GM20431 (cell line): ENCODE measurements around the gene TTLL6.

Experiments
- in situ Hi-C: fragments of 300-500 bp; cut with MseI, MboI; formaldehyde crosslinking; loops from one replicate; pipeline ENCODE4 v1.15.0; 2020; ENCODE audit warnings: low sequenced_read_pairs; ENCODE audit not compliant: unreplicated experiment

Gene TTLL6

DNA sequence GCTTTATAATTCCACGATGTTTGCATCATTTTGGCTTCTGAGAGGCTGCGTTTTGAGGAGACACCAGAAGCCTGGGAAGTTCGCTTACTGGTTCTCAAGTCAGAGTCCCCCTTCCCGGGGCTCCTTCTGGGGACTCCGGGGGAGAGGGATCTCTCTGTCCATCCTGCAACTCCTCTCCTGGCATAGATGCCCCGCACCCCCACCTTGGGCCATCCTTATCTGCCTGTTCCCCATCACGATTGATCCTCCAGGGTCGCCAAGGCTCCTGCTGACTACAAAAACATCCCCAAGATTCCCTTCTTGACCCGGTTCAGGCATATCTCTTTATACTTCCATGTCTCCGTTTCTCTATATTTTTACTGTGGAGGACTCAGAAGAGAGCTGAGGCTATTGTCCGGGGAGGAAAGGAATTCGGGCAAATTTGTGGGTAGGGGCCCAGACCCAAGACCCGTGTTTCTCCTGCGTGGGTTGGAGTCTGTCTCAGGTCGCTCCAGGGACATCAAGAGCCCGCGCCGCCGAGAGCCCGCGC is 70.0 kb downstream of the TTLL6 start:
- in situ Hi-C loops, result no loop called here

DNA sequence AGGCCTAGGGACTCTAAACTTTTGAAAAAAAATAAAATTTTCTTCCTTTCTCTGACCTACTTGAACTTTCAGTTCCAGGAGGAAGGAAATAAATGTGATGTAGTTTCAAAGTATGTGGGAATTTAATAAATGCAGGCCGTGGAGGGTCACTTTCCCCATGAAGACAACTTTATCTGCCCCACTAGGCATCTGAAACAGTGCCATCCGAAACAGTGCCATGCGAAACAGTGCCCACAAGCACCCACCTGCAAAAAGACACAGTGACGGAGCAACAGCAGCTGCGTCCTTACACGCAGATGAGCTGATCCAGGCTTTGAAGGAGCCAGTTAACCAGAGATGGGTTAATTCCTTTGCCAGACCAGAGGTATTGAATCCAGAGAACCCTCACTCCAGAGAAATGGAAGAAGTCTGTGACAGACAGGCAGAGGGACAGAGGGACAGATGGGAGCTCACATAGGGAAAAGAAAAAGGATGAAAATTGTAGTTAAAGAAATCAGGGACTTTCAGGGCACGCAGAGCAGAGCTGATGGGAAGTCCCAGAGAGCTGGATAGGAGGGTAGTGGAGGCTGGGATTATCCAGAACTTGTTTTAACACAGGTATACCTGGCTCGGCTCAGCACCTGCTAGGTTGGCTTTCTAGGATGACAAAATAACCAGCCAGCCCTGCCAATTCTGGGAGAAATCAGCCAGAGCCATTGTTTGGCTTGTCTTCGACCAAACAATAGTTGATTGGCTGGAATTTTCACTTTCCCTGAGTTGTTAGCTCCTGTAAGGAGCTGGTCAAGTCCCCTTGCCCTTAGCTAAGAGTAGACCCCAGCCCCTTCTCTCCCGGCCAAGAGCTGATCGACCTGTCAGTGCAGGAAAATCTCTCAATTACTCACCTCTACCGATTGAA is 71.4 kb downstream of the TTLL6 start:
- in situ Hi-C loops, result no loop called here

GRCh38 chr17:48740537-48740936 is 76.5 kb downstream of the TTLL6 start:
- in situ Hi-C loops, result no loop called here

GRCh38 chr17:48738803-48739526 is 78.1 kb downstream of the TTLL6 start:
- in situ Hi-C loops, result no loop called here

DNA sequence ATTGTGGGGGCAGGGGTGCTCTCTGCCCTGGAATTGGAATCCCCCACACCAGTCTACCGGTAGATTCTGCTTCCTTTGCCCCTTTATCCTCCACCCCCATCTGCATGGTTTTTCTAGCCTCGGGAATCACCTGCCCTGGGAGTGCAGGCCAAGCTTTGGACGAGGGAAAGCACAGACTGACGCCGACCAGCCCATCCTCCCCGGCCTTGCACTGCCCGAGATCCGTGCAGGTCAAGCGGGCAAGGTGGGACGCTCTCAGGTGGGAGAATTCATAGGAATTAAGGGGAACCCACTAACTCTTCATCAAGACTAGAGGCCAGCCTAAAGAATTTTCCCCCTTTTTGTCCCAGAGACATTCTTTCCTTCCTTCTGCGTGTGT is 78.6 kb downstream of the TTLL6 start:
- in situ Hi-C loops, result no loop called here

GRCh38 chr17:48737330-48738043 is 79.5 kb downstream of the TTLL6 start:
- in situ Hi-C loops, result no loop called here

DNA sequence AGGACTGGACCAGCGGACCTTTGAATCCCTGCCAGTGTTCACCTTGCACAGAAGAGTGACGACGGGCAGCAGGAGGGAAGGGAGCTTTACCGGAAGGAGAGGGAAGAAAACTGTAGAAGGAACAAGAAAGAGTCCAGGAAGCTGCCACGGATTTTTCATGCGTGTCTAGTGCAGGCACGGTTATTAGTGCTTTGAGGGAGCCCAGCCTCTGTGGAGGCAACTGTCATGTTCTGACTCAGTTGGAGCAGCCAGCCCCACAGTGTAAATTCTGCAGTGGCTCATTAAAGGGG is 82.0 kb downstream of the TTLL6 start:
- in situ Hi-C loops, result no loop called here

- in situ Hi-C loops, result no loop called here
Observed at GRCh38 chr17:48734333-48735061, 82.5 kb downstream of the TTLL6 start.

- in situ Hi-C loops, result no loop called here
Observed at GRCh38 chr17:48733632-48734328, 83.2 kb downstream of the TTLL6 start.

GRCh38 chr17:48732688-48733629 is 84.1 kb downstream of the TTLL6 start:
- in situ Hi-C loops, result no loop called here

- in situ Hi-C loops, result no loop called here
Observed at GRCh38 chr17:48731355-48731754, 85.7 kb downstream of the TTLL6 start.

DNA sequence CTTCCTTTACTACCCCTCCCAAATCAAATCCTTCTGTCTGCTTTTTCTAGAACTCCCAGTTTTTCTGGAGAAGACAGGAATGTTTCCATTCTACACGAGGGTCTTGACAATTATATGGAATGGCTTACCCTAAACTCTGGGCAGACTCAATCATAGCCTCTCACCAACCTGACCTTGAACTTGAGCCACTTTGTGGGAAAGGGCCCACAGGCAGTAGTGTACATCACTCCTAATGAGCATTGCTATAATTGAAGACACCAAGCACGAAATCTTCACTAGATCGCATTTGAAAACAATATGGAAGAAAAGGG is 86.8 kb downstream of the TTLL6 start:
- in situ Hi-C loops, result no loop called here

DNA sequence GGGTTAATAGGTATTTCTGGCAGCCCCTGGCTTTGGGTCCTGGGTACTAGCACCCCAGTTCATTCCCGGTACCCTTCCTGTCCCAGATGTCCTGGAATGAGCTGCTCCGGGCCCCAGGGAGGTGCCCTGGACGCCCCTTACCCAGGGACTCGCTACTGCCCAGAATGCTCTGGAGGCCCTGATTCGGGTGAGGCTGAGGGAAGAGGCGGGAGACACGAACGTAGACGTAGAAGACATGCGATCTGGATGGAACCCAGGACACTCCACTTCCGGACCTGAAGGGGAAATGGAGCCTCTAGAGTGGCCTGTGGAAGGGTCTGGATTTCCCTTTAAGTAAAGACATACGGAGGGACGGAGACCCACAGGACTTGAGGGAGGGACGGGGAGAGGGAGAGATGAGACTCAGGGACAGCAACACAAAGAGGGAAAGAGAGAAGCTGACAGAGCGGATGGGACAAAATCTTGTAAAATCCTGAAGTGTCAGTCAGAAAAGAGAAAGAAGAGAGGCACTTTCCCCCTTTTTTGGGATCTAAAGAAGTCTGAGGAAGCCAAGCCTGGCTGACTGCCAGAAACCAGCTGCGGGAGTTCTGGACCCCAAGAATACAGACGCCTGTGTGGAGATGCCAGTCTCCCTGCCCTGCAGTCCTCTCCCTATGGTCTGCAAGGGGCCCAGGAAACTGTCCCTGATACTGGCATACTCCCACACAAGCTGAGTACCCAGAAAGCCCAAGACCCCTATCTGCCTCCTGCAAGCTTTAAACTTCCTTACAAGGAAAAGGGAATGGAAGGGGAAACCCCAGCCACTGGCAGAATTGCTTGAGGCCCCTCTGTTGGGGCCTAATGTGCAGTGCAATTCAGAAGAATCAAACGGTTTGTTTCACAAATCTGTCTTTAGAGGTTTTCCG is 87.4 kb downstream of the TTLL6 start:
- in situ Hi-C loops, result no loop called here

DNA sequence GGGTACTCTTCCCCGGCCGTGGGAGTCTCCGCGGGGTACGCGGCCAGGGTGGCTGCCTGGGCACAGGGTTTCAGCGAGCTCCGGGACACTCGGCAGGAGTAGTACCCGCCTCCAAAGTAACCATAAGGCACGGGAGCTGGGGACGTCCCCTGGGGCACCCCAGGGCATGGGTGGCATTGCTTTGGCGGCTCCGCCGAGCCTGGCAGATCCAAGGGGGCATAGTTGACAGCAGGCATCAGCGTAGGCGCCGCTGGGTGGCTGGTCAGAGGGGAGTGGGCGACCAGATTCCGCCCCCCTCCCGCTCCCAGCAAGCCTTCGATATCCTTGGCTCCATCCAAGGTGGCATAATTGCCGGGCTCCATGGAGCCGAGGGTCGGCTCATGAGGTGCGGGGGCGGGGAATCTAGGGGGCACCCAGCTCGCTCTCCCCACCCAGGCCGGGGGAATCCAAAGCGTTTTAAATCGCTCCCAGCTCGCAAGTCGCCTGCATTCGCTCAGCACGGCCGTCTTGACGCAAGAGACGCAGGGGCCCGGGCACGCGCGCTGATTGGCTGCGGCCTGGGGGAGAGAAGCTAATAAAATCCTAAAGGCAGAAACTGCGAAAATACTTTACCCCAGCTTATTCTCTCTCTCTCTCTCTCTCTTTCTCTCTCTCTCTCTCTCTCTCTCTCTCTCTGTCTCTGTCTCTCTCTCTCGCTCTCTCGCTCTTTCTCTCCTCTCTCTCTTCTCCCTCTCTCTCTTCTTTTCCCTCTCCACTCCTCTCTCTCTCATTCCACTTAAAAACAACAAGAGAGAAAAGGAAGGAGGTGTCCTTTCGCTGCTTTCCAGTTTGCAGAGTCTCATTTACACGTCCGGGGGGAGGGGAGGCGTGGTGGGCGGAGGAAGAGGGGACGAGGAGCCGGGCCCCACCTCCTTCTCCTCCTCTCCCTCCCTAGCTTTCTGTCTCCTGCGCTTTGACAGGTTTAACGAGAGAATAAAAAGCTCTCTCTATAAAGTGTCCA is 88.5 kb downstream of the TTLL6 start, which contains the start of gene HOXB13:
HOXB13 (minus strand) TSS at position 519 of the 1,000 bp plus-strand sequence; CDS start at position 362, 157 bp downstream.
- in situ Hi-C loops, result no loop called here

DNA sequence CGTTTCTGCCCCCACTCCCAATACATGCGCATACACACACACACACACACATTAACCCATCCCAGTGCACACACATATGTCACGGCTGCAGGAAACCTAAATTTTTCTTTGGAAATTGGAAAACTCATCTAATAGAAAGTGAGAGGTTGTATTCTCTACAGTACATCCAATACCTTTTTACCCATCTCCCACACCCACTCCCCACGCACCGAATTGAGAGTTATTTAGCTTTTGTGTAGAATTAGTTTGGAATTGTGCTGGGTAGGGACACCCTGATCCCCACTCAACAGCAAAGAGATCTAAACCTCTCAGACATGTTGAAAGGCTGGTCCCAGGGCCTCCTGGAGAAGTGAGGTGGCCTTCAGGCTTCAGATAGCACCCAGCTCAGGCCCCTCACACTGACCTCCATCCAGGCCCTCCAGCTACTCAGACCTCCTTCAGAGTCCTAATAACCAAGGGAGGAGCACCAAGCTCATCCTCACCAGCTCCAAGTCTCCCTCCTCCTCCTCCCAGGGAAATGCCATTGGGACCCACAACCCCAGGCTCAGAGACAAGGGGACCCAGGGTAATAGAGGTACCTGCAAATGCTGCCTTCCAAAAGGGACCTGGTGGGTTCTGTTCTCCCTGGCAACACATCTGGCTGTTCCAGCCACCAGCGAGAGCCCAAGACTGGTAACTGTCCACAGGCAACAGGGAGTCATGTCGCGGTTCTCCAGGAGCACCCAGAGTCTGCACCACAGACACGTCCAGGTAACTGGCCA is 89.4 kb downstream of the TTLL6 start:
- in situ Hi-C loops, result no loop called here

DNA sequence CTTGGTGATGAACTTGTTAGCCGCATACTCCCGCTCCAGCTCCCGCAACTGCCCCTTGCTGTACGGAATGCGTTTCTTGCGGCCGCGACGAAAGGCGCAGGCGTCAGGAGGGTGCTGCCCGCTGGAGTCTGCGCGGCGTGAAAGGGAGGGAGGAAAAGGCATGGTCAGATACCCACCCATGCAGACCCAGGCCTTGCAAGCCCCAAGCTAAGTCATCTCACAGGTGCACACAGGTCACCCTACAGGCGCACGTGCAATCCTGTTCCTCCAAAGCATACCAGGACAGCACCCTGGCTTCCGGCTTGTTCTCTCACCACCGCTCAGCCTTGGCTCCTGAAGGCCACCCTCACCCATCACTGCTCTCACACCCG is 90.1 kb downstream of the TTLL6 start:
- in situ Hi-C loops, result no loop called here
